K562 (cell line): ENCODE results near the gene NFXL1. TPM values are rescaled to one million over a fixed set of nuclear protein-coding genes. Genes with fewer than 3 reads are reported as not detected.

ENCODE experiments used
- ATAC-seq: fragments of 200-7000 bp; cut with Tn5 transposase; 3 replicates; pipeline ENCODE4 v1.9.1; 2020; ENCODE audit warnings: moderate library complexity
- BruUV-seq: library from RNA; stranded (reverse); fragments of 400-500 nt; replicated peaks from 2 replicates; lab custom pipeline; 2021; lab: Mats Ljungman, UMichigan
- CTCF ChIA-PET: fragments of 300-600 bp; formaldehyde crosslinking; extraction: SDS; loops from one replicate; lab custom pipeline; 2021; ENCODE audit warnings: low intra/inter-chr PET ratio; lab: Yijun Ruan, JAX
- POLR2A ChIA-PET: fragments of 300-600, 350-650 bp; sonication (Branson Sonifier 250); formaldehyde crosslinking; extraction: SDS; loops from one replicate; lab custom pipeline; 2021; ENCODE audit warnings: antibody characterized with exemption, inconsistent platforms; lab: Yijun Ruan, JAX
- DNase-seq, 4 experiments: peaks; one replicate each; pipeline versions ENCODE4 v3.0.0 to v3.0.0-alpha.2; 2011 to 2018; ENCODE audit warnings: low spot score in 3 of 4, mixed read lengths in 3 of 4; ENCODE audit errors: extremely low read depth in 1 of 4
- FAIRE-seq: peaks from 2 replicates; lab custom pipeline; 2011; peaks lifted over from hg19 to GRCh38; lab: Jason Lieb, UNC
- H2AFZ ChIP-seq: 2 replicates; pipeline ENCODE4 v1.6.0; 2011; ENCODE audit warnings: low read depth, low read length, control low read depth, inconsistent platforms
- H3K27ac ChIP-seq: fragments of 200-600 bp; 3 replicates; pipeline ENCODE4 v1.8.0; 2011; ENCODE audit warnings: low read depth, mild to moderate bottlenecking, control low read depth, inconsistent platforms, low read length, moderate library complexity, mixed read lengths; ENCODE audit errors: extremely low read depth
- H3K27me3 ChIP-seq, 2 experiments: fragments of 300-600 bp in 1 of 2; 2 replicates in 1 of 2; 3 replicates in 1 of 2; pipeline versions ENCODE4 v1.6.0 to v1.8.0; 2011; ENCODE audit warnings: inconsistent platforms in 2 of 2, low read length in 2 of 2, mild to moderate bottlenecking in 1 of 2, mixed read lengths in 1 of 2, moderate library complexity in 1 of 2; ENCODE audit not compliant: control insufficient read depth in 2 of 2, insufficient read depth in 2 of 2
- H3K36me3 ChIP-seq: fragments of 300-600 bp; 3 replicates; pipeline ENCODE4 v1.8.0; 2011; ENCODE audit warnings: mild to moderate bottlenecking, low read length, inconsistent platforms; ENCODE audit not compliant: control insufficient read depth, insufficient read depth
- H3K4me1 ChIP-seq, 2 experiments: fragments of 200-600 bp in 1 of 2; replicated peaks in 1 of 2; 2 replicates in 1 of 2; 3 replicates in 1 of 2; pipeline versions ENCODE4 v1.5.1 to v1.8.0; 2011; ENCODE audit warnings: inconsistent platforms in 2 of 2, low read length in 2 of 2, mild to moderate bottlenecking in 1 of 2, mixed read lengths in 1 of 2, moderate library complexity in 1 of 2; ENCODE audit not compliant: control insufficient read depth in 2 of 2, insufficient read depth in 2 of 2
- H3K4me2 ChIP-seq: 2 replicates; pipeline ENCODE4 v1.6.1; 2011; ENCODE audit warnings: low read length, control low read depth, inconsistent platforms, mixed read lengths; ENCODE audit not compliant: insufficient read depth
- H3K4me3 ChIP-seq: fragments of 200-600 bp; sonication (generic), shearing (Covaris generic); 2 replicates; pipeline ENCODE4 v1.5.1; 2016; ENCODE audit warnings: control low read depth, inconsistent platforms
- H3K79me2 ChIP-seq: fragments of 200-600 bp; 3 replicates; pipeline ENCODE4 v1.8.0; 2011; ENCODE audit warnings: low read length, inconsistent platforms; ENCODE audit not compliant: control insufficient read depth, insufficient read depth
- H3K9ac ChIP-seq, 2 experiments: 2 replicates each; pipeline versions ENCODE4 v1.6.0 to v1.6.1; 2011; ENCODE audit warnings: low read depth in 2 of 2, low read length in 2 of 2, control low read depth in 1 of 2, inconsistent platforms in 1 of 2, mild to moderate bottlenecking in 1 of 2, mixed read lengths in 1 of 2; ENCODE audit not compliant: insufficient read depth in 1 of 2
- H3K9me1 ChIP-seq: one replicate; pipeline ENCODE4 v1.6.0; 2011; ENCODE audit warnings: inconsistent platforms, mild to moderate bottlenecking, low read length, moderate library complexity; ENCODE audit not compliant: control insufficient read depth, insufficient read depth
- H3K9me3 ChIP-seq: replicated peaks from 2 replicates; pipeline ENCODE4 v1.5.1; 2011; ENCODE audit warnings: low read depth, low read length, inconsistent platforms; ENCODE audit not compliant: control insufficient read depth, insufficient read depth
- H4K20me1 ChIP-seq: replicated peaks from 2 replicates; pipeline ENCODE4 v1.6.1; 2011; ENCODE audit warnings: low read length, inconsistent platforms, mixed read lengths; ENCODE audit not compliant: control insufficient read depth, insufficient read depth
- ATF7 ChIP-seq: fragments of 450-650 bp; IDR thresholded peaks from 2 replicates; pipeline ENCODE4 v1.7.1; 2014; ENCODE audit warnings: mild to moderate bottlenecking, moderate library complexity
- BRD9 ChIP-seq: fragments of 450-650 bp; IDR thresholded peaks from 2 replicates; pipeline ENCODE4 v1.6.1; 2018; ENCODE audit warnings: low read depth; ENCODE audit not compliant: partially characterized antibody
- CBX2 ChIP-seq: fragments of 200-600 bp; sonication (generic); IDR thresholded peaks from one replicate; pipeline ENCODE4 v1.6.1; 2012; ENCODE audit warnings: mild to moderate bottlenecking, low read length, inconsistent platforms; ENCODE audit not compliant: insufficient read depth, poor library complexity, severe bottlenecking
- CCAR2 ChIP-seq: fragments of 200-400 bp; formaldehyde crosslinking; IDR thresholded peaks from 2 replicates; pipeline ENCODE4 v1.6.1; 2017; ENCODE audit warnings: mild to moderate bottlenecking, low read depth, low read length
- FOXA3 ChIP-seq, 2 experiments: fragments of 450-650 bp in 1 of 2; sonication (generic) in 1 of 2; formaldehyde crosslinking; IDR thresholded peaks in 1 of 2; conservative IDR thresholded peaks in 1 of 2; 2 replicates each; pipeline versions ENCODE4 v1.4.0 to v1.8.0; 2020 to 2022; ENCODE audit warnings: mild to moderate bottlenecking in 2 of 2, missing genetic modification reagents in 1 of 2
- FOXK1 ChIP-seq: sonication (generic); formaldehyde crosslinking; IDR thresholded peaks from 2 replicates; pipeline ENCODE4 v1.8.0; 2022; ENCODE audit warnings: missing genetic modification reagents, mild to moderate bottlenecking, borderline replicate concordance
- HBP1 ChIP-seq: fragments of 450-650 bp; formaldehyde crosslinking; IDR thresholded peaks from 2 replicates; pipeline ENCODE4 v1.4.0; 2022; ENCODE audit warnings: missing genetic modification characterization
- HMG20A ChIP-seq: fragments of 450-650 bp; formaldehyde crosslinking; conservative IDR thresholded peaks from 2 replicates; pipeline ENCODE4 v1.4.0; 2020; ENCODE audit warnings: mild to moderate bottlenecking, mixed read lengths
- KDM2B ChIP-seq: fragments of 250-450 bp; sonication (Bioruptor Pico); IDR thresholded peaks from 2 replicates; pipeline ENCODE4 v1.8.0; 2021; ENCODE audit warnings: mild to moderate bottlenecking, moderate library complexity
- NFATC3 ChIP-seq: fragments of 450-650 bp; IDR thresholded peaks from 2 replicates; pipeline ENCODE4 v1.6.1; 2017; ENCODE audit warnings: mild to moderate bottlenecking
- PTRF ChIP-seq: fragments of 450-650 bp; IDR thresholded peaks from 2 replicates; pipeline ENCODE4 v1.6.1; 2016; ENCODE audit warnings: mild to moderate bottlenecking, missing genetic modification characterization, missing compliant biosample characterization
- RUNX1 ChIP-seq: sonication (generic); IDR thresholded peaks from 2 replicates; pipeline ENCODE4 v1.6.1; 2016; ENCODE audit warnings: antibody characterized with exemption, low read depth
- SMARCC2 ChIP-seq: fragments of 450-650 bp; IDR thresholded peaks from 2 replicates; pipeline ENCODE4 v1.6.1; 2017; ENCODE audit warnings: antibody characterized with exemption, moderate library complexity, mild to moderate bottlenecking, low read depth
- ZFP36 ChIP-seq: fragments of 150-350 bp; IDR thresholded peaks from 2 replicates; pipeline ENCODE4 v1.6.1; 2018; ENCODE audit warnings: low read length, low read depth; ENCODE audit not compliant: partially characterized antibody
- ZNF324 ChIP-seq: fragments of 250-450 bp; sonication (Bioruptor Pico); IDR thresholded peaks from 2 replicates; pipeline ENCODE4 v1.4.0; 2020; ENCODE audit warnings: mild to moderate bottlenecking
- ZNF668 ChIP-seq: fragments of 250-450 bp; sonication (Bioruptor Pico); IDR thresholded peaks from 2 replicates; pipeline ENCODE4 v1.8.0; 2022; ENCODE audit warnings: mild to moderate bottlenecking, inconsistent platforms
- WGBS: fragments of 100-300 bp; shearing (Covaris generic); methylation state at CpG from one replicate; pipeline ENCODE4 v1.1.6; 2016; ENCODE audit warnings: low coverage, mixed read lengths; ENCODE audit not compliant: insufficient coverage; ENCODE audit errors: missing lambda C conversion rate; 5-methylcytosine and 5-hydroxymethylcytosine counted together
- in situ Hi-C: fragments of 300-500 bp; cut with MboI; formaldehyde crosslinking; loops from 4 replicates; pipeline ENCODE4 v1.15.0; 2018; ENCODE audit warnings: inconsistent platforms, mixed read lengths
- intact Hi-C: fragments of 100-400 bp; cut with micrococcal nuclease; formaldehyde crosslinking; loops from 2 replicates; pipeline ENCODE4 v1.14.2; 2022
- polyA plus RNA-seq, 8 experiments: library from polyadenylated mRNA; depleted of rRNA in 4 of 8; stranded (reverse) in 5 of 8; unstranded in 3 of 8; fragments of >200 nt; fragmentation: Nextera tagmentation in 2 of 8; fragmentation: Illumina TruSeq in 1 of 8; extraction: Ambion mirVana in 2 of 8; extraction: Trizol in 1 of 8; gene quantifications; 2 replicates each; pipeline versions ENCODE4 v1.2.1 to v1.2.3, GENCODE V29; 2011 to 2014; ENCODE audit warnings: inconsistent platforms in 1 of 8, missing spikeins in 1 of 8
- total RNA-seq, 7 experiments: library from RNA; depleted of rRNA in 6 of 7; stranded (reverse); fragments of >200 nt in 6 of 7; fragmentation: Illumina TruSeq in 2 of 7; extraction: Trizol in 2 of 7; gene quantifications; 2 replicates each; pipeline versions ENCODE4 v1.2.1 to v1.2.3, GENCODE V29; 2011 to 2021; ENCODE audit warnings: low replicate concordance in 1 of 7
- TF ChIP-seq, protein P1 (sequence below): fragments of 250-450 bp; sonication (Bioruptor Pico); IDR thresholded peaks from 2 replicates; pipeline ENCODE4 v1.5.0; 2021

NFXL1 gene
- total and polyA plus RNA-seq, 9 of the 15 experiments (the other 6 are each of a cell fraction or from before 2014, with no cell fraction given), result 7.5 to 27.0 (median 10.6) TPM

GRCh38 chr4:47816748-47817147 is 97.6 kb downstream of the NFXL1 start:
- intact Hi-C loops, result no loop called here

DNA sequence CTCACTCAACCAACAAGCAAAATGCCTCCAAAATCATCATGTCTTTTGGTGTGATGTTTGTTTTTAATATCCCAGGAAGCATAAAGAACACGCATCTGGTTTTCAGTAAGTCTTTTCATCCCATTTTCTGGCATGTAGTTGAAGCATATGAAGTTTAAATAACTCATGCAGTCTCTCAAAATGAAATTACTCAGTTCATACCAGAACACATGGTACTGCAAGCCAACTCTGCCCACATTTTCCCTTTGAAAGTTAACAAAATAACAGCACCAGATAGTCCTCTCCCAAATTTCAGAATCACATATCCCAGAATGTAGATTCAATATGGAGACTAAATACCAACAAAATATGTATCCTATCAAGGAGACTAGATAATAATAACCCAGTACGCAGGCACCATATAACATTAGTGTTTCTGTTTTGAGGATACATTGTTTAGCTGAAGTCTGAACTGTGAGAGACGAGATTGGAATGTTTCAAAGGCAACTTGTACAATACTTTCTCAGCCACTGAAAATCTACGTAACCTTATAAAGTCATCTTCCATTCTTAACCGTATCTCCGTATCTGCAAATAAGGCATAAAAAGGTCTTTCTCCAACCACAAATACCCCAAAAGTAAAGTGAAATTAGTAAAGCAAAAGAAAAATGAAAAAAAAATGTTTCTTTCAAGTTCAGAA is 99.6 kb downstream of the NFXL1 start:
- CTCF ChIA-PET, result no interaction called here
- FAIRE-seq, result no peak
- no peak for TF ChIP-seq BRD9
- TF ChIP-seq CCAR2, result no peak
- no peak for TF ChIP-seq HBP1
- no peak for TF ChIP-seq ZFP36
- no peak for TF ChIP-seq ZNF324
- TF ChIP-seq FOXA3 (CRISPR knock-in tag; conservative IDR thresholded peaks at IDR 0.05 in 1 of 2, IDR thresholded peaks at IDR 0.05 in 1 of 2), result no peak
- no peak for TF ChIP-seq KDM2B
- TF ChIP-seq HMG20A (CRISPR knock-in tag), result no peak
- TF ChIP-seq NFATC3, result no peak
- TF ChIP-seq, protein P1, sequence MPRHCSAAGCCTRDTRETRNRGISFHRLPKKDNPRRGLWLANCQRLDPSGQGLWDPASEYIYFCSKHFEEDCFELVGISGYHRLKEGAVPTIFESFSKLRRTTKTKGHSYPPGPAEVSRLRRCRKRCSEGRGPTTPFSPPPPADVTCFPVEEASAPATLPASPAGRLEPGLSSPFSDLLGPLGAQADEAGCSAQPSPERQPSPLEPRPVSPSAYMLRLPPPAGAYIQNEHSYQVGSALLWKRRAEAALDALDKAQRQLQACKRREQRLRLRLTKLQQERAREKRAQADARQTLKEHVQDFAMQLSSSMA, result no peak
- no peak for TF ChIP-seq ATF7
- TF ChIP-seq SMARCC2, result no peak
- TF ChIP-seq CBX2, result no peak
- no peak for TF ChIP-seq ZNF668 (CRISPR knock-in tag)

More at GRCh38 chr4:47816748-47817147, 97.6 kb downstream of the NFXL1 start:
- no TSS peak for BruUV-seq
- ATAC-seq, result no peak
- WGBS, result 0% methylated on average over 2 of the region's 2 CpGs
- H3K36me3 ChIP-seq, result no peaks in the 10 kb centered on the region
- H3K27me3 ChIP-seq, result peaks cover 0 to 7% of the 10 kb centered on the region in 2 experiments; a peak in 2 of 5 replicates
- POLR2A ChIA-PET, result no interaction called here
- H3K4me3 ChIP-seq, result no peak overlapping the region
- no peak overlapping the region for H3K27ac ChIP-seq
- H3K9me3 ChIP-seq, result no peaks in the 10 kb centered on the region
- no peak overlapping the region for H2AFZ ChIP-seq
- no peaks in the 10 kb centered on the region for H3K9me1 ChIP-seq
- no peak for DNase-seq
- H3K9ac ChIP-seq, result no peak overlapping the region
- no peak for FAIRE-seq
- H4K20me1 ChIP-seq, result no peaks in the 10 kb centered on the region
- CTCF ChIA-PET, result no interaction called here
- TF ChIP-seq RUNX1 (no peak), FOXK1 (CRISPR knock-in tag) (no peak), PTRF (tag) (no peak)
- TF ChIP-seq, all 486 proteins: peak for 0
- Histone ChIP-seq H3K4me1 (no peaks in the 10 kb centered on the region), H3K4me2 (no peak overlapping the region), H3K79me2 (no peaks in the 10 kb centered on the region)
- in situ Hi-C loops, result no loop called here

More for the DNA sequence above, 99.6 kb downstream of the NFXL1 start:
- peaks cover 0 to 3% of the 10 kb centered on the region in 2 experiments; a peak in 1 of 5 replicates for H3K27me3 ChIP-seq
- H3K4me2 ChIP-seq, result no peak overlapping the region
- no peaks in the 10 kb centered on the region for H3K36me3 ChIP-seq
- BruUV-seq, result no TSS peak
- no peaks in the 10 kb centered on the region for H3K4me1 ChIP-seq
- H3K4me3 ChIP-seq, result no peak overlapping the region
- DNase-seq (no peak), ATAC-seq (no peak)
- H3K79me2 ChIP-seq, result no peaks in the 10 kb centered on the region
- 2% methylated on average over 6 of the region's 6 CpGs for WGBS
- no peaks in the 10 kb centered on the region for H3K9me1 ChIP-seq
- intact Hi-C loops, result no loop called here
- H2AFZ ChIP-seq, result no peak overlapping the region
- H3K9ac ChIP-seq, result no peak overlapping the region
- in situ Hi-C loops, result no loop called here
- no peaks in the 10 kb centered on the region for H4K20me1 ChIP-seq
- no peaks in the 10 kb centered on the region for H3K9me3 ChIP-seq
- no peak overlapping the region for H3K27ac ChIP-seq
- POLR2A ChIA-PET, result no interaction called here
